Dendritic cell treated with granulocyte-macrophage colony-stimulating factor and Interleukin-4, amounts not matched to agents 40 ng/mL and 50 ng/mL, for 4 days (primary cell): ENCODE data around the gene GPR87.

Experiments
- H3K27ac Mint-ChIP-seq: one replicate; pipeline ENCODE4 v1.8.0; 2022; ENCODE audit warnings: mild to moderate bottlenecking, mixed read lengths
- H3K27me3 Mint-ChIP-seq: one replicate; pipeline ENCODE4 v1.8.0; 2022; ENCODE audit warnings: mild to moderate bottlenecking, mixed read lengths
- H3K36me3 Mint-ChIP-seq: one replicate; pipeline ENCODE4 v1.8.0; 2022; ENCODE audit warnings: low read depth, mixed read lengths
- H3K4me1 Mint-ChIP-seq: one replicate; pipeline ENCODE4 v1.8.0; 2022; ENCODE audit warnings: low read depth, mixed read lengths
- H3K4me3 Mint-ChIP-seq: one replicate; pipeline ENCODE4 v1.8.0; 2022; ENCODE audit warnings: mild to moderate bottlenecking, moderate library complexity, mixed read lengths
- H3K9me3 Mint-ChIP-seq: one replicate; pipeline ENCODE4 v1.8.0; 2022; ENCODE audit warnings: mixed read lengths
- intact Hi-C: fragments of 100-400 bp; cut with micrococcal nuclease; formaldehyde crosslinking; loops from one replicate; pipeline ENCODE4 v1.15.0; 2022

The GPR87 gene

GRCh38 chr3:151289445-151289844 is 27.2 kb downstream of the GPR87 start:
- Mint-ChIP-seq H3K4me3 (no peak overlapping the region), H3K36me3 (no peaks in the 10 kb centered on the region), H3K4me1 (peaks cover 25% of the 10 kb centered on the region), H3K27me3 (no peaks in the 10 kb centered on the region), H3K9me3 (no peaks in the 10 kb centered on the region), H3K27ac (no peak overlapping the region)
- intact Hi-C loops: no loop called here

GRCh38 chr3:151285940-151286339 is 30.7 kb downstream of the GPR87 start:
- Mint-ChIP-seq H3K4me3 (no peak overlapping the region), H3K4me1 (peaks cover 45% of the 10 kb centered on the region), H3K27ac (no peak overlapping the region), H3K36me3 (no peaks in the 10 kb centered on the region), H3K9me3 (no peaks in the 10 kb centered on the region), H3K27me3 (no peaks in the 10 kb centered on the region)
- intact Hi-C loops: no loop called here

- intact Hi-C loops: loop anchor here (1.0 to 2.0 kb wide), 3 partner anchors 56 to 127 kb away; no protein-coding TSS in a partner anchor
- Mint-ChIP-seq H3K4me3 (no peak overlapping the region), H3K27me3 (no peaks in the 10 kb centered on the region), H3K27ac (peak overlapping the region; percentile 67), H3K36me3 (no peaks in the 10 kb centered on the region), H3K4me1 (peaks cover 60% of the 10 kb centered on the region), H3K9me3 (no peaks in the 10 kb centered on the region)
Observed at GRCh38 chr3:151283907-151284461, 32.6 kb downstream of the GPR87 start.

GRCh38 chr3:151283387-151283786 is 33.2 kb downstream of the GPR87 start:
- intact Hi-C loops: loop anchor here (1.0 to 2.0 kb wide), 3 partner anchors 55 to 127 kb away; no protein-coding TSS in a partner anchor
- Mint-ChIP-seq H3K9me3 (no peaks in the 10 kb centered on the region), H3K4me3 (no peak overlapping the region), H3K4me1 (peaks cover 60% of the 10 kb centered on the region), H3K27me3 (no peaks in the 10 kb centered on the region), H3K27ac (peak overlapping the region; percentile 67), H3K36me3 (no peaks in the 10 kb centered on the region)

- Mint-ChIP-seq H3K9me3 (no peaks in the 10 kb centered on the region), H3K27me3 (no peaks in the 10 kb centered on the region), H3K4me1 (peaks cover 65% of the 10 kb centered on the region), H3K4me3 (no peak overlapping the region), H3K27ac (no peak overlapping the region), H3K36me3 (no peaks in the 10 kb centered on the region)
- intact Hi-C loops: loop anchor here (1.0 to 2.0 kb wide), 3 partner anchors 55 to 126 kb away; no protein-coding TSS in a partner anchor
Observed at GRCh38 chr3:151282921-151283320, 33.7 kb downstream of the GPR87 start.

GRCh38 chr3:151281671-151282324 is 34.8 kb downstream of the GPR87 start:
- intact Hi-C loops: loop anchor here (2.0 kb wide), 1 partner anchor 125 kb away; no protein-coding TSS in a partner anchor

GRCh38 chr3:151278230-151278629 is 38.4 kb downstream of the GPR87 start, which contains the start of gene P2RY14:
Gene P2RY14 (minus strand): TSS chr3:151278542. CDS start chr3:151214316, 64,226 bp downstream.
- H3K27ac Mint-ChIP-seq: peak within 1 kb of the TSS; percentile 73
- H3K4me1 Mint-ChIP-seq: peaks cover 56% of the 10 kb centered on the region
- H3K4me3 Mint-ChIP-seq: peak within 1 kb of the TSS; percentile 60
- intact Hi-C loops: no loop called here
- H3K36me3 Mint-ChIP-seq: peaks cover 6% of the 10 kb centered on the region
- no peaks in the 10 kb centered on the region for H3K27me3 Mint-ChIP-seq
- no peaks in the 10 kb centered on the region for H3K9me3 Mint-ChIP-seq

More at GRCh38 chr3:151281671-151282324, 34.8 kb downstream of the GPR87 start:
- Mint-ChIP-seq H3K36me3 (no peaks in the 10 kb centered on the region), H3K27me3 (no peaks in the 10 kb centered on the region), H3K27ac (peak overlapping the region; percentile 75), H3K4me1 (peaks cover 60% of the 10 kb centered on the region), H3K9me3 (no peaks in the 10 kb centered on the region), H3K4me3 (no peak overlapping the region)

- H3K27me3 Mint-ChIP-seq: no peaks in the 10 kb centered on the region
- intact Hi-C loops: no loop called here
- peak overlapping the region; percentile 85 for H3K27ac Mint-ChIP-seq
- H3K4me1 Mint-ChIP-seq: peaks cover 58% of the 10 kb centered on the region
- peaks cover 21% of the 10 kb centered on the region for H3K36me3 Mint-ChIP-seq
- H3K9me3 Mint-ChIP-seq: no peaks in the 10 kb centered on the region
- H3K4me3 Mint-ChIP-seq: peak overlapping the region; percentile 78
Observed at GRCh38 chr3:151276687-151277042, 40.0 kb downstream of the GPR87 start.

- peaks cover 22% of the 10 kb centered on the region for H3K36me3 Mint-ChIP-seq
- H3K27me3 Mint-ChIP-seq: no peaks in the 10 kb centered on the region
- H3K4me3 Mint-ChIP-seq: peak overlapping the region; percentile 78
- intact Hi-C loops: no loop called here
- peak overlapping the region; percentile 85 for H3K27ac Mint-ChIP-seq
- H3K9me3 Mint-ChIP-seq: no peaks in the 10 kb centered on the region
- peaks cover 58% of the 10 kb centered on the region for H3K4me1 Mint-ChIP-seq
Observed at GRCh38 chr3:151276038-151276686, 40.5 kb downstream of the GPR87 start.

GRCh38 chr3:151275091-151275490 is 41.5 kb downstream of the GPR87 start:
- Mint-ChIP-seq H3K27ac (peak overlapping the region; percentile 57), H3K9me3 (no peaks in the 10 kb centered on the region), H3K36me3 (peaks cover 28% of the 10 kb centered on the region), H3K4me3 (no peak overlapping the region), H3K27me3 (no peaks in the 10 kb centered on the region), H3K4me1 (peaks cover 52% of the 10 kb centered on the region)
- intact Hi-C loops: no loop called here

GRCh38 chr3:151269631-151270030 is 47.0 kb downstream of the GPR87 start:
- H3K4me3 Mint-ChIP-seq: no peak overlapping the region
- H3K27me3 Mint-ChIP-seq: no peaks in the 10 kb centered on the region
- intact Hi-C loops: no loop called here
- H3K36me3 Mint-ChIP-seq: peaks cover 46% of the 10 kb centered on the region
- H3K27ac Mint-ChIP-seq: peak overlapping the region; percentile 3
- H3K9me3 Mint-ChIP-seq: no peaks in the 10 kb centered on the region
- H3K4me1 Mint-ChIP-seq: peaks cover 61% of the 10 kb centered on the region

GRCh38 chr3:151268267-151269235 is 48.1 kb downstream of the GPR87 start:
- Mint-ChIP-seq H3K27me3 (no peaks in the 10 kb centered on the region), H3K36me3 (peaks cover 48% of the 10 kb centered on the region), H3K27ac (peak overlapping the region; percentile 39), H3K9me3 (no peaks in the 10 kb centered on the region), H3K4me3 (no peak overlapping the region), H3K4me1 (peaks cover 71% of the 10 kb centered on the region)
- intact Hi-C loops: no loop called here

- Mint-ChIP-seq H3K9me3 (no peaks in the 10 kb centered on the region), H3K4me1 (peaks cover 68% of the 10 kb centered on the region), H3K27ac (peak overlapping the region; percentile 92), H3K36me3 (peaks cover 42% of the 10 kb centered on the region), H3K27me3 (no peaks in the 10 kb centered on the region), H3K4me3 (no peak overlapping the region)
- intact Hi-C loops: no loop called here
Observed at GRCh38 chr3:151267066-151267465, 49.6 kb downstream of the GPR87 start.
